ENCODE measurements around the gene ZNF215. TPM values are rescaled to one million over a fixed set of nuclear protein-coding genes. Genes with fewer than 3 reads are reported as not detected.
"Not testable (repeated sequence)": the region's sequence is repeated elsewhere in the genome, so short reads cannot be mapped to it uniquely, and the experiment has no call there.

ZNF215 gene
- total RNA-seq = 2.8 and 5.6 TPM in 2 replicates

- TF ChIP-seq, protein P1, sequence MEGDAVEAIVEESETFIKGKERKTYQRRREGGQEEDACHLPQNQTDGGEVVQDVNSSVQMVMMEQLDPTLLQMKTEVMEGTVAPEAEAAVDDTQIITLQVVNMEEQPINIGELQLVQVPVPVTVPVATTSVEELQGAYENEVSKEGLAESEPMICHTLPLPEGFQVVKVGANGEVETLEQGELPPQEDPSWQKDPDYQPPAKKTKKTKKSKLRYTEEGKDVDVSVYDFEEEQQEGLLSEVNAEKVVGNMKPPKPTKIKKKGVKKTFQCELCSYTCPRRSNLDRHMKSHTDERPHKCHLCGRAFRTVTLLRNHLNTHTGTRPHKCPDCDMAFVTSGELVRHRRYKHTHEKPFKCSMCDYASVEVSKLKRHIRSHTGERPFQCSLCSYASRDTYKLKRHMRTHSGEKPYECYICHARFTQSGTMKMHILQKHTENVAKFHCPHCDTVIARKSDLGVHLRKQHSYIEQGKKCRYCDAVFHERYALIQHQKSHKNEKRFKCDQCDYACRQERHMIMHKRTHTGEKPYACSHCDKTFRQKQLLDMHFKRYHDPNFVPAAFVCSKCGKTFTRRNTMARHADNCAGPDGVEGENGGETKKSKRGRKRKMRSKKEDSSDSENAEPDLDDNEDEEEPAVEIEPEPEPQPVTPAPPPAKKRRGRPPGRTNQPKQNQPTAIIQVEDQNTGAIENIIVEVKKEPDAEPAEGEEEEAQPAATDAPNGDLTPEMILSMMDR (conservative IDR thresholded peaks at IDR 0.05; ENCODE audit: low read depth, low read length) = no peak
- H3K4me3 ChIP-seq (ENCODE audit: low read depth, low read length) = peak within 1 kb of the TSS; percentile 92
- peak; percentile 33 for DNase-seq (ENCODE audit: low read depth)
These were observed at the start of gene ZNF215 for GRCh38 chr11:6926208-6927029. ZNF215 (plus strand) TSS chr11:6926426; CDS start chr11:6932273, 5,847 bp downstream.

DNA sequence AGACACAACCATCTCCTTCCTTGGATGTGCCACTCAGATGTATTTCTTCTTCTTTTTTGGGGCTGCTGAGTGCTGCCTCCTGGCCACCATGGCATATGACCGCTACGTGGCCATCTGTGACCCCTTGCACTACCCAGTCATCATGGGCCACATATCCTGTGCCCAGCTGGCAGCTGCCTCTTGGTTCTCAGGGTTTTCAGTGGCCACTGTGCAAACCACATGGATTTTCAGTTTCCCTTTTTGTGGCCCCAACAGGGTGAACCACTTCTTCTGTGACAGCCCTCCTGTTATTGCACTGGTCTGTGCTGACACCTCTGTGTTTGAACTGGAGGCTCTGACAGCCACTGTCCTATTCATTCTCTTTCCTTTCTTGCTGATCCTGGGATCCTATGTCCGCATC is 49.3 kb upstream of the ZNF215 start:
- TF ChIP-seq, protein P1 (conservative IDR thresholded peaks at IDR 0.05; ENCODE audit: low read depth, low read length) = no peak
- H3K4me3 ChIP-seq (ENCODE audit: low read depth, low read length) = no peak overlapping the region
- DNase-seq (ENCODE audit: low read depth) = no peak

DNA sequence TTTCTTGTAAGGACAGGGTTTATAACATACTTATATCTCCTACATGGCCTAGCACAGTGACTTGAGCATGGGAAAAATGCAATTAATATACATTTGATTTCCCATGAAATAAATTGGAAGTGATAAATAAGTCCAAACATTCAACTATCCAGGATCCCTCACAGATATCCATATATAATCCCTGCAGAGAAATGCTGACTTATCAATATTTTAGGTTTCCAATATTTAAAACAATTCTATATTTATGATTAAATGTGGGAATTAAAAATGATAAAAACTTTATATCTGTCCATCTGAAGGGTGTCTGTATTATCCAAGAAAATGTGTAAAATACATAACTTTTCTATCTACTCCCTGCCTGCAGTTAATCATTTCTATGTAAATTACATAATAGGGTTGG is 43.5 kb upstream of the ZNF215 start:
- DNase-seq (ENCODE audit: low read depth) = no peak
- H3K4me3 ChIP-seq (ENCODE audit: low read depth, low read length) = no peak overlapping the region
- TF ChIP-seq, protein P1 (conservative IDR thresholded peaks at IDR 0.05; ENCODE audit: low read depth, low read length) = no peak

- not testable (repeated sequence) for H3K4me3 ChIP-seq (ENCODE audit: low read depth, low read length); DNase-seq (ENCODE audit: low read depth)
These were observed 38.5 kb upstream of the ZNF215 start for GRCh38 chr11:6887711-6888110.

DNA sequence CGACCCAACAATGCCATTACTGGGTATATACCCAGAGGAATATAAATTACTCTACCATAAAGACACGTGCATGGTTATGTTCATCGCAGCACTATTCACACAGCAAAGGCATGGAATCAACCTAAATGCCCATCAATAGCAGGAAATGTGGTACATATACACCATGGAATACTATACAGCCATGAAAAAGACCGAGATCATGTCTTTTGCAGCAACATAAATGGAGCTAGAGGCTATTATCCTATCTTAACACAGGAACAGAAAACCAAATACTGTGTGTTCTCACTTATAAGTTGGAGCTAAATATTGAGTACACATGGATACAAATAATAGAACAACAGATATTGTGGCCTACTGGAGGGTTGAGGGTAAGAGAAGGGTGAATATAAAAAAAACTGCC is 37.4 kb upstream of the ZNF215 start:
- no peak overlapping the region for H3K4me3 ChIP-seq (ENCODE audit: low read depth, low read length)
- TF ChIP-seq, protein P1 (conservative IDR thresholded peaks at IDR 0.05; ENCODE audit: low read depth, low read length) = no peak
- DNase-seq (ENCODE audit: low read depth) = no peak

- TF ChIP-seq, protein P1 (conservative IDR thresholded peaks at IDR 0.05; ENCODE audit: low read depth, low read length) = no peak
- no peak for DNase-seq (ENCODE audit: low read depth)
- no peak overlapping the region for H3K4me3 ChIP-seq (ENCODE audit: low read depth, low read length)
These were observed 36.4 kb upstream of the ZNF215 start for GRCh38 chr11:6889835-6890234.

- DNase-seq (ENCODE audit: low read depth) = no peak
These were observed 33.8 kb upstream of the ZNF215 start, which contains the start of gene OR2D2 for GRCh38 chr11:6892400-6892799. OR2D2 (minus strand) TSS chr11:6892500; CDS start chr11:6892500, 0 bp downstream.

More at GRCh38 chr11:6892400-6892799, 33.8 kb upstream of the ZNF215 start, which contains the start of gene OR2D2:
- TF ChIP-seq, protein P1 (conservative IDR thresholded peaks at IDR 0.05; ENCODE audit: low read depth, low read length) = no peak
- no peak within 1 kb of the TSS for H3K4me3 ChIP-seq (ENCODE audit: low read depth, low read length)
